Islet precursor cell (in vitro differentiated cells): ENCODE data around the gene CDH23.

Source experiments
- DNase-seq: peaks from one replicate; pipeline ENCODE4 v3.0.0-alpha.2; 2018

CDH23 gene

DNA sequence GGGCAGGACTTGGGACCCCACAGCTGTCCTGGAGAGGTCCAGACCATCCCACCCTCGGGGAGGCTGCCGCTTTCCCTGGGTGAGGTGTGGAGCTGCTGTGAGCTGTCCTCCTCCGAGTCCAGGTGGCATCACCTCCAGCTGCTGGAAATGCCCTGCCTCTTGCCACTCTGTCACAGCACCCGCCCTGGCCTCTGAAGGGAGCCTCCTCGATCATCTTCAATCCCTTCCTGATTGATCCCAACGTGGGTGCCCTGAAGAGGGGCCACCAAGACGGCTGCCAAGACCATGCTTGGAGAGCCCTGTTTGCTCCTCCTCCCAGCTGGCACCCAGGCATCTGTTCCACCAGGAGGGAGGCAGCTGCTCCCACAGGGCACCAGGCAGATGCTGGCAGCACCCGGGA is 318.3 kb downstream of the CDH23 start:
- no peak for DNase-seq

DNA sequence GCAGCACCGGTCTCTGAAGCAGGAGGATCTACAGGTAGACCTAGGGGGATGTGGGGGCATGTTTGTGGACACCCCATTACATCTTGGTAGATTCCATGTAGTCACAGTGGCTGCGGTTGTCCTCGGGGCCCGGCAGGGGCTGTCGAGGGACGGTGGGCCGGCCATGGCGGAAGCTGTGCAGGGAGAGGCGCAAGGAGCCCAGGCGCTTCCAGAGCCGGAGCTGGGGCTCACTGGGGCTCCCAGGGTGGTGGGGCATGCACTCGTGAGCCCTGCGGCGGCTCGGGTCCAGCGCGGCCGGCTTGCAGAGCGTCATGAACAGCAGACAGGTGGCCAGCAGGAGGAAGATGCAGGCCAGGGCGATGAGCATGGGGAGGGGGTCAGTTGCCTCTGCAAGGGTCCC is 319.1 kb downstream of the CDH23 start:
- DNase-seq: no peak

DNA sequence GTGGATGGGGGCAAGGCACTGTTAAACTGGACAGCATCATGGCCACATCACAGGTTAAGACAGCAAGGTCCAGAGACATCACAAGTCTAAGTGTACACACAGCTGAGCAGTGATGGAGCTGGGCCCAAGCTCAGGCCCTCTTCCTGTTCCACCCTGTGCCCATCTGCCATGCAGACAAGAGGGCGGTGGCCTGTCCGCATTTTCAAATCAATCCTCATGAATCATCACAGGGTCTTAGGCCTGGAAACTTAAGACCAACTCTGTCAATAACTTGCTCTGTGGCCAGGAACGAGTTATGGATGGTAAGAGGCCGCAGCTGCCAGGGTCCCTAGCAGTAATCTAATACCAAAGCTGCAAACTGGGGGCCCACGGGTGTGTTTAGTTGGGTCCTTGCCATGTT is 319.7 kb downstream of the CDH23 start:
- no peak for DNase-seq

DNA sequence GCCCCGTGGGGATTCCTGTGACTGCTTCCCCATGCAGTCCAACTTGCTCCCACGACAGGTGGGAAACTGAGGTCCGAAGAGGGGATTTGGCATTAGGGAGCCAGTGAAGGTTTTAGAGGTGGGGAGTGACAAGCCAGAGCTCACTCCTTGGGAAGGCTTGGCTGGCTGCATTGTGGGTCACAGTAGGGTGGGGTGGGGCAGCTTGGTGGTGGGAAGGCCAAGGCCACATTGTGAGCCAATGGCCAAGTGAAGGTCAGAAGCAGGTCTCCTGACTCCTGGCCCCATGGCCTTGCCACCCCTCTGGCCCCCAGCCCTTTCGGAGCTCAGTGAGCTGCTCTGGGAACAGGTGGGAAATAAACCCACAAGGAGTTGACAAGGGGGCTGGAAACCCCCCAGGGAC is 320.3 kb downstream of the CDH23 start:
- DNase-seq: no peak

GRCh38 chr10:71717551-71717951 is 320.8 kb downstream of the CDH23 start:
- DNase-seq: no peak

DNA sequence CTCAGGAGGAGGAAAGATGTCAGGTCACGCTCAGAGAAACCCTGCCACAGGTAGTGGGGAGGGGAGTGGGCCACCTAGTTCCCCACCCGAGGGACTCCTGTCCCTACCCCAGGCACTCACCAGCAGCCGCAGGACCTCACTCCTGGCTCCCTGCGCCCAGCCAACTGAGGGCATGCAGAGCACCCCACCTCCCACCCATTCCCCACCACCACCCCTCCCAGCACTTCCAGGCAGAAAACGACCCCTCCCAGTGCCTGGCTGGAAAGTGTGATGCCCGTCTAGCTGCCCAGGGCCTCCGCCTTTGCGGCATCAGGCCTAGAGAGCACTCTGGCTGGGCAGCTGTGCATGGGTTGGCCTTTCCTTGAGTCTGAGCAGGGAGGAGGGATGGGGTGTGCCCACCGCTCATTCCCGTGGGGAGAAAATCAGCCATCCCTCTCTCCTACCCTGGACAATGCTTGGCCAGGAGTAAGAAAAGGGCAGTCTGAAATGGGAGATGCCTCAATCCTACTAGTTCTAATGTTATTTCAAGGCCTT is 321.5 kb downstream of the CDH23 start:
- no peak for DNase-seq

DNA sequence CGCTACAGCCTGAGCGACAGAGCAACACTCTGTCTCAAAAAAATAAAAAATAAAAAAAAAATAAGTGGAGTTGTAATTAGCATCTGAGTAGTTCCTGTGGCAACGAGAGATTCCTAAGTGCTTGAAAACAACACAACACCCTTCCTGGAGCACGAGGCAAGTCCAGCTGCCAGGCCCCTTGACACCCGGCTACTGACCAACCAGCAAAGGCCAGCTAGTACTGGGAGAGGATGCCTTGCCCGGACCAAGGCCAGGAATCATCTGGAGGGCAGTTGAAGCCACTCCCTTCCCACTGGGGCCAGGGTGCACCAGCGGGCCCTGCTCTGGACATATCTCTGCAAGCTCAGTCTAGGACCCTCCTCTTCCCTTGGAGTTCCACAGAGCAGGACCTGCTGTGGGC is 322.3 kb downstream of the CDH23 start:
- DNase-seq: no peak

DNA sequence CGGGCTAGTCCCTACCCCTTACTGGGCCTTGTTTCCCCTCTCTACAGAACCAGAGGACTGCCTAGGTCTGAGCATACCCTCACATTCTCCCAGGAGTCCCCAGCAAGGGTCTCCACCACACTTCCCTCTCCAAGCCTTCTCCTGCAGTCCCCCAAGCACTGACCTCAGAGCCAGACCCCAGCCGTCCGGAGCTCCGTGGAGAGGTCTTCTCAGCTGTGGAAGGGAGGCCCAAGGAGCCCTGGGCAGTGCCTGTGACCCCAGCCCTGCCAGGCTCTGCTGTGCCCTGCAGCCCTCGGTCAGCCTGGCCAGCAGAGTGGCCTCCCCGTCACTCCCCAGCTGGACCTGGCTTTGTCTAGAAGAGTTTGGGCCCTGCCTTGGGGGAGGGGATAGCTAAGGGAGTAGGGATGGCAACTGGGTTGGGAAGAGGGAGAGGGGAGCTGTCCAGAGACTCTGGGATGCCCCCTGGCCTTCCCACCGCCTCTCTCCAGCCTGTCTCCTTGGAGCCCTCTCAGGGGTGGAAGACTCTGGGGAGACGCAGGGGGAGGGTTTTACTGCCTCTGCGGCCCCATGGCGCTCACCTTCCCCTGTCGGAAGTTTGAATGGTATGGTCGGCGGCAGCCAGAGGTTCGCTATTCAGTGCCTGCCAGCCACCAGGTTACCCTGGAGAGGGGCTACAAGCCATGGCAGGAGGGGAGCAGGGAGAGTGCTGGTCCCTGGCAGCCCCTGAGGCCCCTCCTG is 322.9 kb downstream of the CDH23 start, which contains the start of gene C10orf105:
Gene C10orf105 (minus strand): TSS at position 315 of the 738 bp plus-strand sequence. CDS start 3,441 bp downstream, outside the sequence.
- no peak for DNase-seq

DNA sequence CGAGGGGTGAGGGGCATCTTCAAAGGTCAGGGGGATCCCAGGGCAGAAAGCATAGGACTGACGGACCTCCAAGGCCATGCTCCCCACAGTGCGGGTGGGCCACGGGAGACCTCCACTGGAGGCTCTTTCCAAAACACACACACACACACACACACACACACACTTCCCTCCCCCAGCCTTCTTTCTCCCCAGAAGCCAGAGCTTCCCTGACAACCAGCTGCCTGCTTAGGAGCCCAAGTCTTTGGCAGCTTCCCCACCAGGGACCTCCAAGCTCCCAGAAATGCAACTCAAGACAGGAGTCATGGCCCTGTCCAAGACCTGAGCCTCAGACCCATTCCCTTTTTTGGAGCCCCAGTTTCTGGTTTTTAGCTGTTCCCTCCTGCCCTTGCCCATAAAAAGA is 323.6 kb downstream of the CDH23 start:
- DNase-seq: no peak

- no peak for DNase-seq
Measured at GRCh38 chr10:71721313-71721712, 324.6 kb downstream of the CDH23 start.

DNA sequence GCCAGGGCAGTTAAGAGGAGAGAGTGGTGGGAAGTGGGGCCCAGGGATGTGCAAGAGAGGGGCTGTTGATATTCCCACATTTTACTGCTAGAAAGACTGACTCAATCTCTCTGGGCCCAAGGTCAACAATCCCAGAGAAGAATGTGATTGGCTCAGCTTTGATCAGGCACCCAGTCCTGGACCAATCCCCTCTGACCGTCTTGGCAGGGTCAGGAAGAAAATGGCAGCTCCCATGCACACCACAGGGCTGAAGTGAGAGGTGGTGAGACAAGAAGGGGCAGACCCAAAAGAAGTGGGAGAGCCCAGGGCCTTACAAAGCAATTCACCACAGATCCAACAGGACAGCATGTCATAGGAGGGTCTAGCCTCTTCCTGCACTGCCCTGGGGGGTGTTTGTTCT is 326.1 kb downstream of the CDH23 start:
- no peak for DNase-seq

DNA sequence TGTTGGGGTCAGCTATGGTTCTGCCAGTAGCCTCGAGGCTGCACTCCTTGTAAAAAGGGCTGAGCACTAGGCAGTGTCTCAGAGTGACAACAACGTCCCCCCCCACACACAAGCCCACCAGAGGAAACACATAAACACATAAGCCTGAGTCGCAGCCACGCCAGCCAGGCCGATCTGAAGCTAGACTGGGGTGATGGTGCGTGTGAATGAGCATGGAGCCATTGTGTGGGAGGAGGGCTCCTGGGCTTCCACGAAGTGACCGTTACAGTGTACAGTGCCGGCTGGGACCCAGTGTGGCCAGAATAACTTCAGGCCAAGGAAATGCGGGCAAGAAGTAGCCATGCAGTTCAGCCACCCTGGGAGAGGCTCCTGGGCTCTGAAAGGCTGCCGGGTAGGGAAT is 326.6 kb downstream of the CDH23 start:
- no peak for DNase-seq

DNA sequence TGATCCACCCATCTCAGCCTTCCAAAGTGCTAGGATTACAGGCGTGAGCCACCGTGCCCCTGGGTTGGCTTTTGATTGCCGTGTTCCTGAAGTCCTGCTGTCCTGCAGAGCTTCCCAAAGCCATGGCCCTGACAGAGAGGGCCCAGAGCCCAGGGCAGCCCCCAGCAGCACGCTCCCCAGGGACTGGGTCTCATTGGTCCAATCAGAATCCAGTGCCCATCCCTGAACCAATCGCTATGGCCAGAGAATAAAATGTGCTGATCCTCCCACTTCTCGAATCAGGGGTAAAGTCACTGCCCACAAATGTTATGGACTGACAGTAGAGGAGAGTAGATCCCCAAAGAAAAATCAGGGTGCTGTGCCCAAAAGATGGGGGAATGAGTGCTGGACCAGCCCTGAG is 327.8 kb downstream of the CDH23 start:
- no peak for DNase-seq

- DNase-seq: no peak
Measured at GRCh38 chr10:71725249-71725648, 328.5 kb downstream of the CDH23 start.

DNA sequence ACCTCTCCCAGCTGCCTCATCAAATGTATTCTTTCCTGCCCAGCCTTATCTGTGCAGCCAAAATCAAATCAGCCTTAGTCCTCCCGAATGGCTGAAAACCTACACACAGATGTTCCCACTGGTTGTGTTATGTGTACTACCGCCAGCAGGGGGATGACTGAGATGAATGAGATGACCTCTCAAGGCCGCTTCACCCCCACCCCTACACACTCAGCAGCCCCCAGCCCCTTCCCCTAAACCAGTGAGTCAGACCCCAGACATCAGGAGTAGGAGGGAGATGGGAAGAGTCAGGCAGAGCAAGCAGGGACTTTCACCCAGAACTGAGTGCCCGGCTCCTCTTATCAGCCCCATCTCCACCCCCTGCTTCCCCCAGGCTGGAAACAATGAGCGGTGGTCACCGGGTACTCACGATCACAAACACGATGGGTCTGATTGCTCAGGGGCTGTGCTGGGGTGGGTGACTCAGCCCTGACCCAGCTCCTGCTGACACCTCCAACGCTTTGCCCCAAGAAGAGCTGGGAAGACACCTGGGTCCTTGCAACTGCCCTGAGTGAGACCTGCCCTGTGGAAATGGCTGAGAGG is 329.4 kb downstream of the CDH23 start:
- DNase-seq: peak; percentile 94

DNA sequence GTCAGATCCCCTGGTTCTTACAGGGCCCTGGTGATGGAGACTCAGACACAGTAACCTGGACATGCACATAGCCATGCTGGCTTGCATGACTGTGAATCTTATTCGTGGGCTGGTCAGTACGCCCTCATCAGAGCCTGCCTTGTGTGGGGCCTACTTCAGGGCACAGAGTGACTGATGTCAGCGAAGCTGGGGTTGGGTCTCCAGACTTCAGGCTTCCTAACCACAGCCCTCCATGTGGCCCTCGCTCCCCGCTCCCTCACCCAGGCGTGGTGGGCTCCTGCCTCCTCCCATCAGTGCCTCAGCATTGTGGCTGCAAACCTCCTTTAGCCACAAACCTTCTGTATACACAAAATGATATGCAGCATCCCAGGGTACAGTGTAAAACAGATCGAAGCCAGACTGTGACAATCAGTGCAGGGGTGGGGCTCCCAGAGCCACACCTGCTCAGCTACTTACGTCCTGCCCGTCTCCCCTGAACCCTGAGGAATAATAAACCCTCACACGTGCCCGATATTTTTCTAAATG is 329.9 kb downstream of the CDH23 start:
- DNase-seq: no peak

- DNase-seq: no peak
Measured at GRCh38 chr10:71727105-71727737, 330.5 kb downstream of the CDH23 start.

DNA sequence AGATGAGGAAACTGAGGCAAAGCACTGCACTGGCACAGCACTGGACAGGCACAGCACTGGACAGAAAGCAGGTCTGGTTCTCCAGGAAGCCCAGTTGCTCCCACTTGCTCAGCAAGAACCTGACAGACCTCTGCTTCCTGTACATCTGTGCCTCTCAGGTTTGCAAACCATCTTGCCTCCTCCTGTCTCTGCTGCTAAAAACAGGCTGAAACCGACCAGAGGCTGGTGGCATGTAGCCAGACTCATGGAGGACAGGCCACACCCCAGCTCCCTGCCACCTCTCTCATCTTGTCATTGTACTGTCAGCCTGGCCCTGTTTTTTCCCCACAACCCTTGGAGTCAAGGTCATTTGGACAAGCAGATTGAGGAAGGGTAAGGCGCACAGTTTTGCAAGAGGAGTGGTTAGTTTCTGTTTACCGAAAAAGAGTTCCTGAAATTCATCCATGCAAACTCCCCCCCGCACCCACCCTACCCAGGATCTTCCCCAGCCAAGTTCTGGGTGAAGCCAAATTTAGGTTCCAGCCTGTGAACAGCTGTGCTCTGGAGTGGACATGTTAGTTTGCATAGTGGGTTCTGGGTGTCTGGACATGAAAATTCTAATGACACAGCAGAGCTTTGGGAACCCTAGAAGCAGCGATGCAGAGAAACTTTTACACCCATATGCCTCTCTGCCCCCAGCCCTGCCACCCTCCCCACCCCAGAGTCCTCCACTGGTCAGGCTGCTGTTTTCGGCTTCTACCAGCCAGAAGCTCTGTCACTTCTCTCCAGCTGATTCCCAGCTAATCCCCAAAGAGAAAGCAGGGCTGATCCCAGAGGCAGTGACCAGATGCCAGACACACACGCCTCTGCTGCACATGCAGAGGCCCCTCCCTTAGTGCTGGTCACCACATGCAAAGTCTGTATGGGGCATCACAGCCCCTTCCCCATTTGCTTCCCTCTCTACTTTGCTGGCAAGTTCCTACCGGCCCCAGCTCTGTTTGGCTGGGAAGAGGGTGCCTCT is 331.3 kb downstream of the CDH23 start:
- peak; percentile 70 for DNase-seq

- DNase-seq: no peak
Measured at GRCh38 chr10:71729161-71729636, 332.5 kb downstream of the CDH23 start.

- DNase-seq: no peak
Measured at GRCh38 chr10:71731791-71732190, 335.1 kb downstream of the CDH23 start.

DNA sequence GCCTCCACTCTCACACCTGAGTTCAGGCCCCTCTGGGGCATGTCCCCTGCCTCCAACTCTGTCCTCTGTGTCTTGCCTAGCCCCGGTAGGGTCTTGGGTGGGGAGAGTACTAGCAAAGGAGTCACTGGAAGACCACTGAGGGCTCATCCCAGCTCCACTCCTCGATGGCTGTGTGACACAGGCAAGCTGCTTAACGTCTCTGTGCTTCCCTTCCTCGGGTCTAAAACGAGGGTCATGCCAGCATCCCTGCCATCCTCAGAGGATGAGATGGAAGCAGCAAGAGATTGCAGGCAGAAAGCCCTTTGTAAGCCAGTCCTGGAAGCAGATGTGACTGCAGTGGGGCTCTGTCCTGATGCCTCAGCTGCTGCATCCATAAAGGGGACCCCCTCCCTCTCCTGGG is 338.1 kb downstream of the CDH23 start:
- DNase-seq: no peak
